Measurements from ENCODE around the gene SCT.

DNA sequence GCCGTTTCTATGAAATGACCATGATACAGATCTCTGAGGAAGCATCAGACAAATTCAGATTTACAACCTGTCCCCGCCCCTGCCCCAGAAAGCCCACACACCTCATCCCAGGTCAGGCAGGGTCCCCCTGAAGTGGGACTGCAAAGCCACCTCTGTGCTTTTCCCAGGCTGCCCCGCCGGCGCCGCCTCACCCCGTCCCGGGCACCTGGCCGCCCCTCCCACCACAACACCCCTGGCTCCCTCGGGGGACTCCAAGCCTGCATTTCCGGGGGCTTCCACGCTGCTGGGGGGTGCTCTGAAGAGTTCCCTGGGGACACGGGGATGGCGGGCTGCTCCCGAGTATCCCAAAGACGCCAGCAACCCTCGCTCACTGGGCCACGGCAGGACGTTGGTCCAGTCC, 33.3 kb upstream of the SCT start:
- TF ChIP-seq POLR2AphosphoS5 (IDR thresholded peaks at IDR 0.05) (no peak), POLR2A (IDR thresholded peaks at IDR 0.05) (no peak)
- TF ChIP-seq, protein P1, sequence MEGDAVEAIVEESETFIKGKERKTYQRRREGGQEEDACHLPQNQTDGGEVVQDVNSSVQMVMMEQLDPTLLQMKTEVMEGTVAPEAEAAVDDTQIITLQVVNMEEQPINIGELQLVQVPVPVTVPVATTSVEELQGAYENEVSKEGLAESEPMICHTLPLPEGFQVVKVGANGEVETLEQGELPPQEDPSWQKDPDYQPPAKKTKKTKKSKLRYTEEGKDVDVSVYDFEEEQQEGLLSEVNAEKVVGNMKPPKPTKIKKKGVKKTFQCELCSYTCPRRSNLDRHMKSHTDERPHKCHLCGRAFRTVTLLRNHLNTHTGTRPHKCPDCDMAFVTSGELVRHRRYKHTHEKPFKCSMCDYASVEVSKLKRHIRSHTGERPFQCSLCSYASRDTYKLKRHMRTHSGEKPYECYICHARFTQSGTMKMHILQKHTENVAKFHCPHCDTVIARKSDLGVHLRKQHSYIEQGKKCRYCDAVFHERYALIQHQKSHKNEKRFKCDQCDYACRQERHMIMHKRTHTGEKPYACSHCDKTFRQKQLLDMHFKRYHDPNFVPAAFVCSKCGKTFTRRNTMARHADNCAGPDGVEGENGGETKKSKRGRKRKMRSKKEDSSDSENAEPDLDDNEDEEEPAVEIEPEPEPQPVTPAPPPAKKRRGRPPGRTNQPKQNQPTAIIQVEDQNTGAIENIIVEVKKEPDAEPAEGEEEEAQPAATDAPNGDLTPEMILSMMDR (IDR thresholded peaks at IDR 0.05 in 8 of 11, conservative IDR thresholded peaks at IDR 0.05 in 3 of 11), result no peak
